ENCODE measurements around the gene CTBP1. TPM values are rescaled to one million over a fixed set of nuclear protein-coding genes. Genes with fewer than 3 reads are reported as not detected.

The CTBP1 gene
- total and polyA plus RNA-seq, 9 of the 15 experiments (the other 6 are each of a cell fraction or from before 2014, with no cell fraction given): 14.5 to 162 (median 68.2) TPM

DNA sequence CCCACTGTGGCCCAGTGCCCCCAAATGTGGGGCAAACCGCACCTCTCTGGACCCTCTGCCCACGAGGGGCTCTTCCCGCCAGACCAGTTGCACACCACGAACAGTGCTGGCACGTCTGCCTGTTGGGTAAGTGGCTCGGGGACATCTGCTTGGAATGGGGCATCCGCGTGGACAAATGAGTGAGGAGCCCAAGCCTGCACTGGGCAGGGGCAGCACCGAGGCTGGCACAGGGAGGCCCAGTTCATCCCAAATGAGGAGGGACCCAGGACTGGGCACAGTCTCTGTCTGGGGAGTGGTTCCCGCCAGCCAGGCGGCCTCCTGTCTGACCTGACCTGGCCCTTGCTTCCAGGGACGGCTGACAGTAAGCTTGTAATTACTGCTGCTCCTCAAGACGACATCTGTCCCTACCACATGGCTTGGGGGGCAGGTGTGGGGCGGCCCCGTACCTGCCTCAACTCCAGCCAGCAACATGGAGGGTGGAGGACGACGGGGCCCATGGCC lies 79.7 kb downstream of the CTBP1 start:
- 42% methylated on average over 17 of the region's 17 CpGs for WGBS (ENCODE audit: insufficient coverage, low coverage, missing lambda C conversion rate)
- Histone ChIP-seq H3K4me2 (ENCODE audit: insufficient read depth, low read length) (no peak overlapping the region), H3K9ac (ENCODE audit: insufficient read depth in 1 of 2, low read depth in 2 of 2, low read length in 2 of 2) (peak overlapping the region in 1 of 2 experiments; percentile 62; a peak in 2 of 4 replicates), H3K27me3 (ENCODE audit: control insufficient read depth in 2 of 2, insufficient read depth in 2 of 2, low read length in 2 of 2) (no peaks in the 10 kb centered on the region; a peak in 1 of 5 replicates), H3K27ac (ENCODE audit: extremely low read depth, low read depth, low read length) (no peak overlapping the region), H3K4me3 (no peak overlapping the region), H3K79me2 (ENCODE audit: control insufficient read depth, insufficient read depth, low read length) (no peaks in the 10 kb centered on the region), H3K9me1 (ENCODE audit: control insufficient read depth, insufficient read depth, low read length) (no peaks in the 10 kb centered on the region), H4K20me1 (replicated peaks; ENCODE audit: control insufficient read depth, insufficient read depth, low read length) (no peaks in the 10 kb centered on the region), H3K9me3 (replicated peaks; ENCODE audit: control insufficient read depth, insufficient read depth, low read depth, low read length) (no peaks in the 10 kb centered on the region), H2AFZ (ENCODE audit: low read depth, low read length) (no peak overlapping the region), H3K4me1 (replicated peaks in 1 of 2; ENCODE audit: control insufficient read depth in 2 of 2, insufficient read depth in 2 of 2, low read length in 2 of 2) (peaks cover 5 to 54% of the 10 kb centered on the region in 2 experiments; a peak in 2 of 5 replicates), H3K36me3 (ENCODE audit: control insufficient read depth, insufficient read depth, low read length) (no peaks in the 10 kb centered on the region)
- ATAC-seq: no peak
- no peak for DNase-seq (ENCODE audit: extremely low read depth in 1 of 4, low spot score in 3 of 4)
- FAIRE-seq: no peak
- in situ Hi-C loops (cut with MboI) (no loop called here), intact Hi-C loops (cut with micrococcal nuclease) (loop anchor here (5.0 kb wide), 1 partner anchor 33 kb away; no protein-coding TSS in a partner anchor)
- POLR2A ChIA-PET: no interaction called here
- CTCF ChIA-PET (ENCODE audit: low intra/inter-chr PET ratio): no interaction called here
- BruUV-seq (replicated peaks): no TSS peak
- TF ChIP-seq SFPQ (IDR thresholded peaks at IDR 0.05; ENCODE audit: low read depth, low read length) (no peak), BACH1 (tag; IDR thresholded peaks at IDR 0.05) (no peak), SMC3 (conservative IDR thresholded peaks at IDR 0.05; ENCODE audit: insufficient read depth, low read depth, low read length) (no peak), IRF9 (tag; IDR thresholded peaks at IDR 0.05) (no peak), NCOA1 (IDR thresholded peaks at IDR 0.05; ENCODE audit: low read depth) (no peak), ASH1L (IDR thresholded peaks at IDR 0.05; ENCODE audit: borderline replicate concordance, low read depth, partially characterized antibody) (no peak), POLR2A (conservative IDR thresholded peaks at IDR 0.05) (no peak), RBM15 (IDR thresholded peaks at IDR 0.05; ENCODE audit: insufficient read depth, low read length) (no peak), BCL6 (CRISPR knock-in tag; IDR thresholded peaks at IDR 0.05) (no peak)
- TF ChIP-seq, protein P1, sequence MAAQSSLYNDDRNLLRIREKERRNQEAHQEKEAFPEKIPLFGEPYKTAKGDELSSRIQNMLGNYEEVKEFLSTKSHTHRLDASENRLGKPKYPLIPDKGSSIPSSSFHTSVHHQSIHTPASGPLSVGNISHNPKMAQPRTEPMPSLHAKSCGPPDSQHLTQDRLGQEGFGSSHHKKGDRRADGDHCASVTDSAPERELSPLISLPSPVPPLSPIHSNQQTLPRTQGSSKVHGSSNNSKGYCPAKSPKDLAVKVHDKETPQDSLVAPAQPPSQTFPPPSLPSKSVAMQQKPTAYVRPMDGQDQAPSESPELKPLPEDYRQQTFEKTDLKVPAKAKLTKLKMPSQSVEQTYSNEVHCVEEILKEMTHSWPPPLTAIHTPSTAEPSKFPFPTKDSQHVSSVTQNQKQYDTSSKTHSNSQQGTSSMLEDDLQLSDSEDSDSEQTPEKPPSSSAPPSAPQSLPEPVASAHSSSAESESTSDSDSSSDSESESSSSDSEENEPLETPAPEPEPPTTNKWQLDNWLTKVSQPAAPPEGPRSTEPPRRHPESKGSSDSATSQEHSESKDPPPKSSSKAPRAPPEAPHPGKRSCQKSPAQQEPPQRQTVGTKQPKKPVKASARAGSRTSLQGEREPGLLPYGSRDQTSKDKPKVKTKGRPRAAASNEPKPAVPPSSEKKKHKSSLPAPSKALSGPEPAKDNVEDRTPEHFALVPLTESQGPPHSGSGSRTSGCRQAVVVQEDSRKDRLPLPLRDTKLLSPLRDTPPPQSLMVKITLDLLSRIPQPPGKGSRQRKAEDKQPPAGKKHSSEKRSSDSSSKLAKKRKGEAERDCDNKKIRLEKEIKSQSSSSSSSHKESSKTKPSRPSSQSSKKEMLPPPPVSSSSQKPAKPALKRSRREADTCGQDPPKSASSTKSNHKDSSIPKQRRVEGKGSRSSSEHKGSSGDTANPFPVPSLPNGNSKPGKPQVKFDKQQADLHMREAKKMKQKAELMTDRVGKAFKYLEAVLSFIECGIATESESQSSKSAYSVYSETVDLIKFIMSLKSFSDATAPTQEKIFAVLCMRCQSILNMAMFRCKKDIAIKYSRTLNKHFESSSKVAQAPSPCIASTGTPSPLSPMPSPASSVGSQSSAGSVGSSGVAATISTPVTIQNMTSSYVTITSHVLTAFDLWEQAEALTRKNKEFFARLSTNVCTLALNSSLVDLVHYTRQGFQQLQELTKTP (IDR thresholded peaks at IDR 0.05; ENCODE audit: low read depth in 1 of 2, partially characterized antibody in 2 of 2): no peak
- TF ChIP-seq, protein P2, sequence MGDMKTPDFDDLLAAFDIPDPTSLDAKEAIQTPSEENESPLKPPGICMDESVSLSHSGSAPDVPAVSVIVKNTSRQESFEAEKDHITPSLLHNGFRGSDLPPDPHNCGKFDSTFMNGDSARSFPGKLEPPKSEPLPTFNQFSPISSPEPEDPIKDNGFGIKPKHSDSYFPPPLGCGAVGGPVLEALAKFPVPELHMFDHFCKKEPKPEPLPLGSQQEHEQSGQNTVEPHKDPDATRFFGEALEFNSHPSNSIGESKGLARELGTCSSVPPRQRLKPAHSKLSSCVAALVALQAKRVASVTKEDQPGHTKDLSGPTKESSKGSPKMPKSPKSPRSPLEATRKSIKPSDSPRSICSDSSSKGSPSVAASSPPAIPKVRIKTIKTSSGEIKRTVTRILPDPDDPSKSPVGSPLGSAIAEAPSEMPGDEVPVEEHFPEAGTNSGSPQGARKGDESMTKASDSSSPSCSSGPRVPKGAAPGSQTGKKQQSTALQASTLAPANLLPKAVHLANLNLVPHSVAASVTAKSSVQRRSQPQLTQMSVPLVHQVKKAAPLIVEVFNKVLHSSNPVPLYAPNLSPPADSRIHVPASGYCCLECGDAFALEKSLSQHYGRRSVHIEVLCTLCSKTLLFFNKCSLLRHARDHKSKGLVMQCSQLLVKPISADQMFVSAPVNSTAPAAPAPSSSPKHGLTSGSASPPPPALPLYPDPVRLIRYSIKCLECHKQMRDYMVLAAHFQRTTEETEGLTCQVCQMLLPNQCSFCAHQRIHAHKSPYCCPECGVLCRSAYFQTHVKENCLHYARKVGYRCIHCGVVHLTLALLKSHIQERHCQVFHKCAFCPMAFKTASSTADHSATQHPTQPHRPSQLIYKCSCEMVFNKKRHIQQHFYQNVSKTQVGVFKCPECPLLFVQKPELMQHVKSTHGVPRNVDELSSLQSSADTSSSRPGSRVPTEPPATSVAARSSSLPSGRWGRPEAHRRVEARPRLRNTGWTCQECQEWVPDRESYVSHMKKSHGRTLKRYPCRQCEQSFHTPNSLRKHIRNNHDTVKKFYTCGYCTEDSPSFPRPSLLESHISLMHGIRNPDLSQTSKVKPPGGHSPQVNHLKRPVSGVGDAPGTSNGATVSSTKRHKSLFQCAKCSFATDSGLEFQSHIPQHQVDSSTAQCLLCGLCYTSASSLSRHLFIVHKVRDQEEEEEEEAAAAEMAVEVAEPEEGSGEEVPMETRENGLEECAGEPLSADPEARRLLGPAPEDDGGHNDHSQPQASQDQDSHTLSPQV (IDR thresholded peaks at IDR 0.05): no peak

Data from K562 (cell line).